Measurements from ENCODE around the gene STK38. TPM values are rescaled to one million over a fixed set of nuclear protein-coding genes. Genes with fewer than 3 reads are reported as not detected.
A peak's percentile ranks its signal among the peaks of the same experiment; 100 is the strongest.

STK38 gene
- total and polyA plus RNA-seq, 2 of the 8 experiments (the other 6 are each of a cell fraction or from before 2014, with no cell fraction given), result 8.1 to 19.8 TPM

DNA sequence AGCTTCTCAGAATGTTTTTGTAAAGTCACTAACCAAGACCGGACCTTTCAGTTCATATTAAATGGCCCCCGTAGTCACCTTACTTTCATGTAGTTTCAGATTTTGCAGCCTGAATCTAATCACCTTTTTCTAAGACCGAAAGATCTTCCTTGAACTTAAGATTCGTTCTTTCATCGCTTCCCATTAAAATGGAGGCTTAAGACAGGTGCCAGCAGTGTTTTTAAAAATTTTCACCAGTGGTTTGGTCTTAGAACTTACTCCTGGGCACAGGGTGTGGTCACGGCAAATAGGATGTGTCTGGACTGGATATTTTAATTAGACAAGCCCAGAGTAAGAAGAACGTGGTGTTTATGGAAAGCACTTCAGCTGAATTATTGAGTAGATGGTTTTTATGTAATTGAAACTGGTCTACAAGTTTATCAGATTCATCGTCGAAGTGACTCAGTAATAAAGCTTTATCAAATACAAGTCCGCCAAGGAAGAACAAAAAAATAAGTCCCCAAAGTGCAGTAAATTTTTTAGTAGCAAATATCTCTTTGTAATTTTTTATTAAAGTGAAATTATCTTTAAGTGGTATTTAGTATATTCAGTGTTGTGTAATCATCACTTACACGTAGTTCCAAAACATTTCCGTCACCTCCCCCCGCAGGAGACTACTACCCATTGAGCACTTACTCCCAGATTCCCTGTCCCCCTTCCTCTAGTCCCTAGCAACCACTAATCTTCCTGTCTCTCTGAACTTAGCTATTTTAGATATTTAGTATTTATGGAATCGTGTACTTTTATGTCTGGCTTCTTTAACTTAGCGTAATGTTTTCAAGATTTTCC lies 47.8 kb upstream of the STK38 start:
- Histone ChIP-seq H2BK12ac (ENCODE audit: low read depth, low read length) (no peak overlapping the region), H3K9me3 (ENCODE audit: insufficient read depth in 2 of 2, low read depth in 1 of 2, low read length in 1 of 2) (no peaks in the 10 kb centered on the region), H3K27ac (ENCODE audit: low read depth, low read length) (peak overlapping the region; percentile 97), H4K5ac (ENCODE audit: insufficient read length, low read depth, low read length) (peak overlapping the region; percentile 84), H3K23ac (ENCODE audit: insufficient read length) (no peak overlapping the region), H2AK5ac (ENCODE audit: low read depth, low read length) (no peak overlapping the region), H3K23me2 (ENCODE audit: low read depth, low read length) (peaks cover 4% of the 10 kb centered on the region; the same call in 1 of the 2 replicates), H3K14ac (ENCODE audit: insufficient read length) (no peak overlapping the region), H2BK120ac (replicated peaks; ENCODE audit: low read depth, low read length) (peak overlapping the region; percentile 59), H4K91ac (replicated peaks; ENCODE audit: insufficient read length, low read length) (no peak overlapping the region), H2BK5ac (ENCODE audit: low read depth, low read length) (peak overlapping the region; percentile 91; the same call in 1 of the 2 replicates), H3K27me3 (replicated peaks in 1 of 4; ENCODE audit: control insufficient read depth in 3 of 4, extremely low read depth in 1 of 4, insufficient read depth in 3 of 4, low read length in 3 of 4) (no peaks in the 10 kb centered on the region), H3K36me3 (ENCODE audit: control insufficient read depth in 2 of 4, insufficient read depth in 4 of 4, low read length in 3 of 4) (peaks cover 27 to 52% (median 32%) of the 10 kb centered on the region in 4 experiments), H3K4me1 (replicated peaks in 1 of 4; ENCODE audit: control insufficient read depth in 3 of 4, insufficient read depth in 4 of 4, low read length in 3 of 4) (peaks cover 0 to 3% (median 1%) of the 10 kb centered on the region in 4 experiments; a peak in 3 of 7 replicates), H2AFZ (ENCODE audit: low read length) (no peak overlapping the region), H2BK15ac (ENCODE audit: low read length) (no peak overlapping the region), H3K79me1 (ENCODE audit: low read depth, low read length) (no peaks in the 10 kb centered on the region), H3K4me3 (ENCODE audit: extremely low read depth in 1 of 4, insufficient read depth in 2 of 4, low read depth in 3 of 4, low read length in 4 of 4) (peak overlapping the region; percentile 93 to 100 (median 96)), H3K4ac (replicated peaks; ENCODE audit: insufficient read length, low read depth, low read length) (peak overlapping the region; percentile 79), H3K4me2 (ENCODE audit: insufficient read depth in 1 of 2, low read depth in 2 of 2, low read length in 2 of 2) (peak overlapping the region; percentile 69 to 79), H3K79me2 (ENCODE audit: control insufficient read depth in 1 of 2, insufficient read depth in 2 of 2, low read length in 2 of 2) (peaks cover 51 to 59% of the 10 kb centered on the region in 2 experiments), H3K56ac (replicated peaks; ENCODE audit: insufficient read length, low read depth, low read length) (peak overlapping the region; percentile 94), H4K8ac (ENCODE audit: extremely low read depth, insufficient read depth, low read length) (no peak overlapping the region), H3K18ac (ENCODE audit: extremely low read depth, low read length) (no peak overlapping the region), H2BK20ac (ENCODE audit: low read length) (no peak overlapping the region), H4K20me1 (replicated peaks in 1 of 2; ENCODE audit: control insufficient read depth in 1 of 2, insufficient read depth in 2 of 2, low read length in 2 of 2) (peaks cover 30 to 42% of the 10 kb centered on the region in 2 experiments), H3K9ac (replicated peaks in 1 of 4; ENCODE audit: extremely low read depth in 1 of 4, low read depth in 3 of 4, low read length in 3 of 4) (peak overlapping the region; percentile 98 to 100 (median 99))
- 1% methylated on average over 15 of the region's 15 CpGs; no CpG with 5 or more reads in 1 of the 2 experiments for WGBS, 2 experiments (ENCODE audit: extremely low coverage in 1 of 2, insufficient coverage in 1 of 2, insufficient read length in 1 of 2, insufficient replicate concordance in 2 of 2, low coverage in 1 of 2, low lambda C conversion rate in 2 of 2, missing lambda C conversion rate in 1 of 2)
- ChIA-PET CTCF (ENCODE audit: partially characterized antibody) (interaction anchor here (1.2 kb wide), 1 partner anchor 9 kb away, joined by 3 read pairs; no protein-coding TSS in a partner anchor), POLR2A (ENCODE audit: partially characterized antibody) (interaction anchor here (0.5 to 13.4 kb wide), 32 partner anchors 9 to 1422 kb away, joined by 3 to 386 read pairs (median 3); partner anchors contain the start of gene CDKN1A)
- TF ChIP-seq POLR2AphosphoS5 (IDR thresholded peaks at IDR 0.05; ENCODE audit: low read depth, low read length) (peak; percentile 77; the same call in 1 of the 2 replicates), GTF2F1 (IDR thresholded peaks at IDR 0.05; ENCODE audit: borderline replicate concordance, low read depth, low read length) (no peak), POLR2A (IDR thresholded peaks at IDR 0.05; ENCODE audit: control extremely low read depth in 1 of 2, low read depth in 2 of 2, low read length in 2 of 2) (peak; percentile 26 to 59), TAF7 (optimal IDR thresholded peaks at IDR 0.05; ENCODE audit: borderline replicate concordance, low read depth, low read length) (peak; percentile 14), SIN3A (conservative IDR thresholded peaks at IDR 0.05 in 1 of 2, IDR thresholded peaks at IDR 0.05 in 1 of 2; ENCODE audit: low read depth in 1 of 2, low read length in 2 of 2) (0 out of 4 replicates have a peak, but pooled peaks of 1 of the 2 experiments have one; percentile 16), KDM5A (IDR thresholded peaks at IDR 0.05; ENCODE audit: low read length) (no peak), CEBPB (IDR thresholded peaks at IDR 0.05; ENCODE audit: low read depth, low read length) (peak; percentile 52; the same call in 1 of the 2 replicates), CBX5 (IDR thresholded peaks at IDR 0.05; ENCODE audit: low read depth, low read length) (no peak)
- no peak for DNase-seq (ENCODE audit: low read depth in 1 of 2, low spot score in 2 of 2)
- FAIRE-seq, result no peak

Data from H1 (cell line).